HCT116 (cell line): Measurements from ENCODE around the gene MOCS1. TPM values are rescaled to one million over a fixed set of nuclear protein-coding genes. Genes with fewer than 3 reads are reported as not detected.
"Not testable (repeated sequence)": the region's sequence is repeated elsewhere in the genome, so short reads cannot be mapped to it uniquely, and the experiment has no call there.

Experiments
- ATAC-seq: fragments of 200-7000 bp; cut with Tn5 transposase; 2 replicates; pipeline ENCODE4 v1.9.1; 2020; ENCODE audit warnings: mild to moderate bottlenecking, moderate library complexity
- BruUV-seq: library from RNA; stranded (reverse); fragments of 400-500 nt; replicated peaks from 2 replicates; lab custom pipeline; 2021; lab: Mats Ljungman, UMichigan
- CTCF ChIA-PET: fragments of 300-600 bp; sonication (Branson Sonifier 250); formaldehyde crosslinking; loops from one replicate; lab custom pipeline; 2021; ENCODE audit warnings: antibody characterized with exemption; lab: Charles Lee
- POLR2A ChIA-PET: fragments of 300-600, 350-600 bp; sonication (Branson Sonifier 250); formaldehyde crosslinking; loops from one replicate; lab custom pipeline; 2021; ENCODE audit warnings: antibody characterized with exemption; lab: Charles Lee
- RAD21 ChIA-PET, 2 experiments: fragments of 300-600 bp; sonication (Branson Sonifier 250); formaldehyde crosslinking; loops; one replicate each; lab custom pipeline; 2023; ENCODE audit warnings: low total read pairs in 2 of 2; ENCODE audit not compliant: uncharacterized antibody in 2 of 2, unreplicated experiment in 2 of 2, low non-redundant PET in 1 of 2; lab: Charles Lee
- DNase-seq: peaks from one replicate; pipeline ENCODE4 v3.0.0-alpha.2; 2010; ENCODE audit warnings: low read depth, low spot score
- H2AFZ ChIP-seq: fragments of 200-600 bp; shearing (Covaris generic), sonication (generic); 2 replicates; pipeline ENCODE4 v1.6.1; 2017; ENCODE audit warnings: low read depth, mixed run types, mixed read lengths, antibody characterized with exemption, low read length; ENCODE audit not compliant: poor library complexity, severe bottlenecking
- H3K27ac ChIP-seq: 2 replicates; pipeline ENCODE4 v1.5.1; 2012; ENCODE audit warnings: low read depth, low read length
- H3K27me3 ChIP-seq: fragments of 200-600 bp; sonication (generic); 2 replicates; pipeline ENCODE4 v1.6.1; 2016; ENCODE audit warnings: mixed run types, low read length, mixed read lengths; ENCODE audit not compliant: insufficient read depth
- H3K36me3 ChIP-seq, 2 experiments: fragments of 200-500 bp in 1 of 2; fragments of 200-600 bp in 1 of 2; sonication (Bioruptor generic) in 1 of 2; sonication (generic) in 1 of 2; 2 replicates each; pipeline versions ENCODE4 v1.5.1 to v1.6.1; 2014 to 2016; ENCODE audit warnings: low read length in 2 of 2, inconsistent platforms in 1 of 2, mixed read lengths in 1 of 2, mixed run types in 1 of 2; ENCODE audit not compliant: insufficient read depth in 2 of 2, control insufficient read depth in 1 of 2
- H3K4me1 ChIP-seq, 2 experiments: fragments of 200-600 bp in 1 of 2; sonication (generic) in 1 of 2; 2 replicates each; pipeline versions ENCODE4 v1.5.1 to v1.6.1; 2012 to 2017; ENCODE audit warnings: low read length in 2 of 2, inconsistent platforms in 1 of 2, mild to moderate bottlenecking in 1 of 2, mixed read lengths in 1 of 2, mixed run types in 1 of 2, moderate library complexity in 1 of 2; ENCODE audit not compliant: insufficient read depth in 2 of 2, control insufficient read depth in 1 of 2
- H3K4me2 ChIP-seq: fragments of 200-600 bp; sonication (generic); 2 replicates; pipeline ENCODE4 v1.6.1; 2017; ENCODE audit warnings: mixed run types, low read length, mixed read lengths
- H3K4me3 ChIP-seq, 2 experiments: fragments of 200-600 bp in 1 of 2; sonication (generic) in 1 of 2; replicated peaks in 1 of 2; 2 replicates each; pipeline ENCODE4 v1.5.1; 2011 to 2016; ENCODE audit warnings: low read length in 2 of 2, control low read depth in 1 of 2, low read depth in 1 of 2, mild to moderate bottlenecking in 1 of 2, mixed read lengths in 1 of 2, mixed run types in 1 of 2
- H3K79me2 ChIP-seq: fragments of 200-600 bp; sonication (generic); 2 replicates; pipeline ENCODE4 v1.6.1; 2017; ENCODE audit warnings: mild to moderate bottlenecking, mixed run types, low read length, moderate library complexity, mixed read lengths; ENCODE audit not compliant: insufficient read depth
- H3K9ac ChIP-seq: fragments of 200-600 bp; sonication (generic); 2 replicates; pipeline ENCODE4 v1.6.1; 2016; ENCODE audit warnings: low read length, mixed read lengths
- H3K9me2 ChIP-seq: fragments of 200-600 bp; sonication (generic), shearing (Covaris generic); 2 replicates; pipeline ENCODE4 v1.6.1; 2017; ENCODE audit warnings: mixed run types, mild to moderate bottlenecking, moderate library complexity; ENCODE audit not compliant: insufficient read depth
- H3K9me3 ChIP-seq, 2 experiments: fragments of 200-500 bp in 1 of 2; fragments of 200-600 bp in 1 of 2; sonication (Bioruptor generic) in 1 of 2; sonication (generic) in 1 of 2; 2 replicates each; pipeline ENCODE4 v1.6.1; 2014 to 2017; ENCODE audit warnings: low read length in 2 of 2, mixed read lengths in 2 of 2, inconsistent platforms in 1 of 2, low read depth in 1 of 2, mild to moderate bottlenecking in 1 of 2, mixed run types in 1 of 2, moderate library complexity in 1 of 2; ENCODE audit not compliant: control insufficient read depth in 1 of 2, insufficient read depth in 1 of 2
- H4K20me1 ChIP-seq: fragments of 200-600 bp; sonication (generic), shearing (Covaris generic); 2 replicates; pipeline ENCODE4 v1.6.1; 2017; ENCODE audit warnings: mixed run types, mild to moderate bottlenecking, moderate library complexity; ENCODE audit not compliant: insufficient read depth
- ELF1 ChIP-seq: IDR thresholded peaks from 2 replicates; pipeline ENCODE4 v1.6.1; 2012; ENCODE audit warnings: low read depth, borderline replicate concordance
- POLR2A ChIP-seq: IDR thresholded peaks from 2 replicates; pipeline ENCODE4 v1.7.0; 2011; ENCODE audit warnings: borderline replicate concordance; ENCODE audit not compliant: insufficient read depth, insufficient read length; ENCODE audit errors: extremely low read depth
- POLR2AphosphoS5 ChIP-seq: IDR thresholded peaks from 2 replicates; pipeline ENCODE4 v1.6.1; 2011; ENCODE audit warnings: mild to moderate bottlenecking, low read depth, low read length, moderate library complexity
- RAD21 ChIP-seq: IDR thresholded peaks from 2 replicates; pipeline ENCODE4 v1.6.1; 2012; ENCODE audit warnings: low read depth, mild to moderate bottlenecking
- YY1 ChIP-seq: IDR thresholded peaks from 2 replicates; pipeline ENCODE4 v1.6.1; 2011; ENCODE audit warnings: low read length, low read depth, moderate library complexity, mild to moderate bottlenecking; ENCODE audit not compliant: insufficient replicate concordance; ENCODE audit errors: extremely low read depth
- ZNF274 ChIP-seq: fragments of 200-500 bp; sonication (Bioruptor generic); IDR thresholded peaks from 2 replicates; pipeline ENCODE4 v1.6.1; 2014; ENCODE audit warnings: mild to moderate bottlenecking, low read depth, low read length, inconsistent platforms
- intact Hi-C: fragments of 100-400 bp; cut with micrococcal nuclease; formaldehyde crosslinking; loops from 2 replicates; pipeline ENCODE4 v1.10.0; 2022
- total RNA-seq: library from RNA; stranded (reverse); gene quantifications from one replicate; pipeline ENCODE4 v1.2.1, GENCODE V29; 2021; ENCODE audit not compliant: unreplicated experiment

MOCS1 gene
- total RNA-seq, 1 experiment from 2014 or later = 9.3 TPM

- Histone ChIP-seq H3K4me3 (no peak overlapping the region), H3K4me2 (no peak overlapping the region), H3K27ac (no peak overlapping the region), H3K4me1 (no peaks in the 10 kb centered on the region), H3K79me2 (no peaks in the 10 kb centered on the region), H3K27me3 (peaks cover 48% of the 10 kb centered on the region), H3K9me3 (no peaks in the 10 kb centered on the region), H3K9me2 (no peaks in the 10 kb centered on the region), H2AFZ (no peak overlapping the region), H3K36me3 (no peaks in the 10 kb centered on the region), H4K20me1 (no peaks in the 10 kb centered on the region), H3K9ac (no peak overlapping the region)
- ChIA-PET RAD21 (no interaction called here), POLR2A (no interaction called here), CTCF (no interaction called here)
- no peak for DNase-seq
- TF ChIP-seq RAD21 = no peak
- no peak for TF ChIP-seq YY1
- TF ChIP-seq POLR2AphosphoS5 = no peak
- no peak for TF ChIP-seq ELF1
- no peak for TF ChIP-seq ZNF274
- no peak for TF ChIP-seq POLR2A
- BruUV-seq = no TSS peak
- intact Hi-C loops = no loop called here
- ATAC-seq = no peak
These were observed 39.4 kb upstream of the MOCS1 start for GRCh38 chr6:39973661-39974060.

GRCh38 chr6:39972717-39973116 lies 38.5 kb upstream of the MOCS1 start:
- H3K9me2 ChIP-seq, RAD21 ChIA-PET, H3K4me2 ChIP-seq, H3K4me3 ChIP-seq, intact Hi-C loops, DNase-seq, H3K36me3 ChIP-seq, ATAC-seq, CTCF ChIA-PET, BruUV-seq, H2AFZ ChIP-seq, H3K9me3 ChIP-seq, POLR2A ChIA-PET, H3K27ac ChIP-seq, H4K20me1 ChIP-seq, H3K79me2 ChIP-seq, H3K4me1 ChIP-seq, H3K9ac ChIP-seq: not testable (repeated sequence)
- H3K27me3 ChIP-seq = peaks cover 48% of the 10 kb centered on the region

GRCh38 chr6:39971131-39971530 lies 36.9 kb upstream of the MOCS1 start:
- H4K20me1 ChIP-seq, DNase-seq, H3K4me1 ChIP-seq, RAD21 ChIA-PET, H3K9me2 ChIP-seq, H2AFZ ChIP-seq, BruUV-seq, H3K4me3 ChIP-seq, H3K9ac ChIP-seq, ATAC-seq, H3K4me2 ChIP-seq, H3K79me2 ChIP-seq, POLR2A ChIA-PET, H3K27ac ChIP-seq, H3K36me3 ChIP-seq, H3K9me3 ChIP-seq, intact Hi-C loops, CTCF ChIA-PET: not testable (repeated sequence)
- peaks cover 48% of the 10 kb centered on the region for H3K27me3 ChIP-seq
